HepG2 (cell line): ENCODE data around the gene LAMTOR2. TPM values are rescaled to one million over a fixed set of nuclear protein-coding genes. Genes with fewer than 3 reads are reported as not detected.

Source experiments
- ATF3 ChIP-seq: sonication (generic); formaldehyde crosslinking; IDR thresholded peaks from 2 replicates; pipeline ENCODE4 v1.4.0; 2020; ENCODE audit warnings: missing genetic modification reagents
- BRD4 ChIP-seq: sonication (generic); formaldehyde crosslinking; IDR thresholded peaks from 2 replicates; pipeline ENCODE4 v1.4.0; 2020; ENCODE audit warnings: missing genetic modification reagents
- CENPT ChIP-seq: sonication (generic); formaldehyde crosslinking; IDR thresholded peaks from 2 replicates; pipeline ENCODE4 v1.8.0; 2022; ENCODE audit warnings: low read depth, mild to moderate bottlenecking, moderate library complexity, missing genetic modification reagents
- CREB1 ChIP-seq, 2 experiments: fragments of 450-650 bp in 1 of 2; IDR thresholded peaks; 2 replicates each; pipeline ENCODE4 v1.6.1; 2016 to 2017; ENCODE audit warnings: control low read depth in 1 of 2, mild to moderate bottlenecking in 1 of 2, missing compliant biosample characterization in 1 of 2, missing genetic modification characterization in 1 of 2
- ELF1 ChIP-seq: sonication (generic); formaldehyde crosslinking; IDR thresholded peaks from 2 replicates; pipeline ENCODE4 v1.4.0; 2020; ENCODE audit warnings: missing genetic modification reagents
- HNRNPUL1 ChIP-seq: fragments of 200-400 bp; formaldehyde crosslinking; IDR thresholded peaks from 2 replicates; pipeline ENCODE4 v1.6.1; 2017; ENCODE audit warnings: low read depth, mild to moderate bottlenecking, low read length, moderate library complexity
- IKZF4 ChIP-seq: sonication (generic); formaldehyde crosslinking; IDR thresholded peaks from 2 replicates; pipeline ENCODE4 v1.5.1; 2020; ENCODE audit warnings: borderline replicate concordance, mild to moderate bottlenecking, low read depth, missing genetic modification reagents; ENCODE audit errors: not compliant biosample characterization
- MTA1 ChIP-seq: sonication (generic); formaldehyde crosslinking; IDR thresholded peaks from 2 replicates; pipeline ENCODE4 v1.4.0; 2020; ENCODE audit warnings: missing genetic modification reagents, mild to moderate bottlenecking, borderline replicate concordance
- ONECUT2 ChIP-seq: sonication (generic); formaldehyde crosslinking; IDR thresholded peaks from 2 replicates; pipeline ENCODE4 v1.4.0; 2020; ENCODE audit warnings: missing genetic modification reagents
- PAX8 ChIP-seq: sonication (generic); formaldehyde crosslinking; IDR thresholded peaks from 2 replicates; pipeline ENCODE4 v1.8.0; 2022; ENCODE audit warnings: mild to moderate bottlenecking, missing genetic modification reagents, borderline replicate concordance
- RAD51 ChIP-seq: fragments of 450-650 bp; IDR thresholded peaks from 2 replicates; pipeline ENCODE4 v1.6.1; 2016; ENCODE audit warnings: borderline replicate concordance
- RBFOX2 ChIP-seq: fragments of 200-400 bp; formaldehyde crosslinking; IDR thresholded peaks from 2 replicates; pipeline ENCODE4 v1.6.1; 2017; ENCODE audit warnings: low read depth, mild to moderate bottlenecking, low read length
- SRY ChIP-seq: sonication (generic); formaldehyde crosslinking; IDR thresholded peaks from 2 replicates; pipeline ENCODE4 v1.8.0; 2022; ENCODE audit warnings: mild to moderate bottlenecking, missing genetic modification reagents
- ZBED4 ChIP-seq: sonication (generic); formaldehyde crosslinking; IDR thresholded peaks from 2 replicates; pipeline ENCODE4 v1.4.0; 2020; ENCODE audit warnings: missing genetic modification reagents, borderline replicate concordance
- ZBTB38 ChIP-seq: sonication (generic); formaldehyde crosslinking; IDR thresholded peaks from 2 replicates; pipeline ENCODE4 v1.5.1; 2020; ENCODE audit warnings: mild to moderate bottlenecking, missing genetic modification reagents
- ZNF414 ChIP-seq: sonication (generic); formaldehyde crosslinking; IDR thresholded peaks from 2 replicates; pipeline ENCODE4 v1.5.0; 2020; ENCODE audit warnings: missing genetic modification reagents
- ZNF616 ChIP-seq: sonication (generic); formaldehyde crosslinking; IDR thresholded peaks from 2 replicates; pipeline ENCODE4 v1.5.0; 2020; ENCODE audit warnings: low read depth, mild to moderate bottlenecking, missing genetic modification reagents
- ZNF670 ChIP-seq: sonication (generic); formaldehyde crosslinking; IDR thresholded peaks from 2 replicates; pipeline ENCODE4 v1.8.0; 2022; ENCODE audit warnings: mild to moderate bottlenecking, missing genetic modification reagents, borderline replicate concordance
- polyA plus RNA-seq, 8 experiments: library from polyadenylated mRNA; depleted of rRNA in 3 of 8; stranded (reverse) in 7 of 8; unstranded in 1 of 8; fragments of >200 nt; fragmentation: Illumina TruSeq in 4 of 8; extraction: Trizol in 4 of 8; gene quantifications; 2 replicates each; pipeline versions ENCODE4 v1.2.1 to v1.2.3, GENCODE V29; 2011 to 2016; ENCODE audit warnings: low read depth in 4 of 8, missing spikeins in 1 of 8, mixed read lengths in 1 of 8; ENCODE audit not compliant: insufficient read depth in 1 of 8
- total RNA-seq, 5 experiments: library from RNA; depleted of rRNA; stranded (reverse); fragments of >200 nt; fragmentation: Illumina TruSeq; extraction: Trizol; gene quantifications; 2 replicates each; pipeline ENCODE4 v1.2.3, GENCODE V29; 2016; ENCODE audit warnings: low read depth in 1 of 5
- TF ChIP-seq, protein P1 (sequence below): sonication (generic); formaldehyde crosslinking; IDR thresholded peaks from 2 replicates; pipeline ENCODE4 v1.4.0; 2020; ENCODE audit warnings: mild to moderate bottlenecking, missing genetic modification reagents
- TF ChIP-seq, protein P2 (sequence below): sonication (generic); formaldehyde crosslinking; IDR thresholded peaks from 2 replicates; pipeline ENCODE4 v1.4.0; 2020; ENCODE audit warnings: missing genetic modification reagents, borderline replicate concordance

LAMTOR2 gene
- total and polyA plus RNA-seq, 2 of the 13 experiments (the other 11 are each of a cell fraction or from before 2014, with no cell fraction given), result 36.5 to 66.4 TPM

GRCh38 chr1:156020293-156021092 lies 34.1 kb upstream of the LAMTOR2 start, which contains the start of gene SSR2 (continued):
- TF ChIP-seq IKZF4 (CRISPR knock-in tag) (no peak), ZBED4 (no peak), ZBTB38 (no peak), PAX8 (no peak), ONECUT2 (CRISPR knock-in tag) (no peak), ZNF670 (CRISPR knock-in tag) (no peak), ELF1 (CRISPR knock-in tag) (peak; percentile 94), ZNF616 (CRISPR knock-in tag) (no peak), CREB1 (IDR thresholded peaks at IDR 0.05) (0 out of 2 replicates have a peak, but pooled peaks have one; percentile 46), CREB1 (CRISPR knock-in tag; IDR thresholded peaks at IDR 0.05) (peak; percentile 90), CENPT (no peak), ATF3 (no peak), SRY (CRISPR knock-in tag) (no peak), MTA1 (CRISPR knock-in tag) (no peak), HNRNPUL1 (no peak), BRD4 (CRISPR knock-in tag) (no peak), RBFOX2 (peak; percentile 69), RAD51 (no peak), ZNF414 (CRISPR knock-in tag) (no peak)
- TF ChIP-seq, protein P1, sequence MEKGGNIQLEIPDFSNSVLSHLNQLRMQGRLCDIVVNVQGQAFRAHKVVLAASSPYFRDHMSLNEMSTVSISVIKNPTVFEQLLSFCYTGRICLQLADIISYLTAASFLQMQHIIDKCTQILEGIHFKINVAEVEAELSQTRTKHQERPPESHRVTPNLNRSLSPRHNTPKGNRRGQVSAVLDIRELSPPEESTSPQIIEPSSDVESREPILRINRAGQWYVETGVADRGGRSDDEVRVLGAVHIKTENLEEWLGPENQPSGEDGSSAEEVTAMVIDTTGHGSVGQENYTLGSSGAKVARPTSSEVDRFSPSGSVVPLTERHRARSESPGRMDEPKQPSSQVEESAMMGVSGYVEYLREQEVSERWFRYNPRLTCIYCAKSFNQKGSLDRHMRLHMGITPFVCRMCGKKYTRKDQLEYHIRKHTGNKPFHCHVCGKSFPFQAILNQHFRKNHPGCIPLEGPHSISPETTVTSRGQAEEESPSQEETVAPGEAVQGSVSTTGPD, result no peak
- TF ChIP-seq, protein P2, sequence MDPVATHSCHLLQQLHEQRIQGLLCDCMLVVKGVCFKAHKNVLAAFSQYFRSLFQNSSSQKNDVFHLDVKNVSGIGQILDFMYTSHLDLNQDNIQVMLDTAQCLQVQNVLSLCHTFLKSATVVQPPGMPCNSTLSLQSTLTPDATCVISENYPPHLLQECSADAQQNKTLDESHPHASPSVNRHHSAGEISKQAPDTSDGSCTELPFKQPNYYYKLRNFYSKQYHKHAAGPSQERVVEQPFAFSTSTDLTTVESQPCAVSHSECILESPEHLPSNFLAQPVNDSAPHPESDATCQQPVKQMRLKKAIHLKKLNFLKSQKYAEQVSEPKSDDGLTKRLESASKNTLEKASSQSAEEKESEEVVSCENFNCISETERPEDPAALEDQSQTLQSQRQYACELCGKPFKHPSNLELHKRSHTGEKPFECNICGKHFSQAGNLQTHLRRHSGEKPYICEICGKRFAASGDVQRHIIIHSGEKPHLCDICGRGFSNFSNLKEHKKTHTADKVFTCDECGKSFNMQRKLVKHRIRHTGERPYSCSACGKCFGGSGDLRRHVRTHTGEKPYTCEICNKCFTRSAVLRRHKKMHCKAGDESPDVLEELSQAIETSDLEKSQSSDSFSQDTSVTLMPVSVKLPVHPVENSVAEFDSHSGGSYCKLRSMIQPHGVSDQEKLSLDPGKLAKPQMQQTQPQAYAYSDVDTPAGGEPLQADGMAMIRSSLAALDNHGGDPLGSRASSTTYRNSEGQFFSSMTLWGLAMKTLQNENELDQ (CRISPR knock-in tag), result no peak
